ENCODE data around the gene DNAH17. TPM values are rescaled to one million over a fixed set of nuclear protein-coding genes. Genes with fewer than 3 reads are reported as not detected.

The DNAH17 gene
- total RNA-seq, 1 experiment from 2014 or later, result 0.69 TPM

DNA sequence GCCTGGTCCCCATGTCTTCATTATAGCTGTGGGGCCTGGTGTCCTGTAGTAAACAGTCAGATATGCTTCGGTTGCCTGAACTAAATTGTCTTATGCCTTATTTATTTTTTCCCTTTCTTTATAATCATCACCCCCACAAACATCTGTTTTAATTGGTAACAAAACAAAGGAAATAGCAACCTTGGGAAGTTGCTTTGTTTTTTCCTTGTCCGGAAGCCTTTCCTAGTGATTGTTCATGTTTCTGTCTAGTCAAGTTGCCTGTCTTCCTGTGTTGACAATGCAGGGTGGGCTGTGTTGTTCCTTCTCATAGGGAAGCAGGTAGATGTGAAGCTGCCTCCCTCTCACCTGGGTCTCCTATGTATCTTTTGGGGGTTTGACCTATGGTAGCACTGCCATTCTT, 182.0 kb downstream of the DNAH17 start:
- Histone ChIP-seq H2AFZ (ENCODE audit: low read depth, low read length, poor library complexity, severe bottlenecking) (no peak overlapping the region), H3K9me2 (ENCODE audit: insufficient read depth) (no peaks in the 10 kb centered on the region), H3K4me3 (replicated peaks in 1 of 2; ENCODE audit: low read depth in 1 of 2, low read length in 2 of 2) (no peak overlapping the region), H3K79me2 (ENCODE audit: insufficient read depth, low read length) (peaks cover 73% of the 10 kb centered on the region), H3K36me3 (ENCODE audit: control insufficient read depth in 1 of 2, insufficient read depth in 2 of 2, low read length in 2 of 2) (peaks cover 25 to 55% of the 10 kb centered on the region in 2 experiments; a peak in 2 of 4 replicates), H3K9ac (ENCODE audit: low read length) (no peak overlapping the region), H3K27ac (ENCODE audit: low read depth, low read length) (no peak overlapping the region), H3K4me1 (ENCODE audit: control insufficient read depth in 1 of 2, insufficient read depth in 2 of 2, low read length in 2 of 2) (peaks cover 13 to 25% of the 10 kb centered on the region in 2 experiments), H3K9me3 (ENCODE audit: control insufficient read depth in 1 of 2, insufficient read depth in 1 of 2, low read depth in 1 of 2, low read length in 2 of 2) (no peaks in the 10 kb centered on the region), H3K4me2 (ENCODE audit: low read length) (no peak overlapping the region), H4K20me1 (ENCODE audit: insufficient read depth) (peaks cover 3% of the 10 kb centered on the region; the same call in 1 of the 2 replicates), H3K27me3 (ENCODE audit: insufficient read depth, low read length) (no peaks in the 10 kb centered on the region)
- POLR2A ChIA-PET, result no interaction called here
- DNase-seq (ENCODE audit: low read depth, low spot score) (no peak), ATAC-seq (no peak)
- RAD21 ChIA-PET (ENCODE audit: low non-redundant PET in 1 of 2, low total read pairs in 2 of 2, uncharacterized antibody in 2 of 2, unreplicated experiment in 2 of 2), result no interaction called here
- TF ChIP-seq EZH2 (IDR thresholded peaks at IDR 0.05) (no peak), SP1 (IDR thresholded peaks at IDR 0.05; ENCODE audit: low read depth) (no peak), POLR2AphosphoS5 (IDR thresholded peaks at IDR 0.05; ENCODE audit: low read depth, low read length) (no peak), TCF7L2 (IDR thresholded peaks at IDR 0.05; ENCODE audit: borderline replicate concordance, extremely low read depth, insufficient read depth, insufficient read length) (no peak), EZH2phosphoT487 (IDR thresholded peaks at IDR 0.05; ENCODE audit: borderline replicate concordance) (no peak)
- TF ChIP-seq, protein P1, sequence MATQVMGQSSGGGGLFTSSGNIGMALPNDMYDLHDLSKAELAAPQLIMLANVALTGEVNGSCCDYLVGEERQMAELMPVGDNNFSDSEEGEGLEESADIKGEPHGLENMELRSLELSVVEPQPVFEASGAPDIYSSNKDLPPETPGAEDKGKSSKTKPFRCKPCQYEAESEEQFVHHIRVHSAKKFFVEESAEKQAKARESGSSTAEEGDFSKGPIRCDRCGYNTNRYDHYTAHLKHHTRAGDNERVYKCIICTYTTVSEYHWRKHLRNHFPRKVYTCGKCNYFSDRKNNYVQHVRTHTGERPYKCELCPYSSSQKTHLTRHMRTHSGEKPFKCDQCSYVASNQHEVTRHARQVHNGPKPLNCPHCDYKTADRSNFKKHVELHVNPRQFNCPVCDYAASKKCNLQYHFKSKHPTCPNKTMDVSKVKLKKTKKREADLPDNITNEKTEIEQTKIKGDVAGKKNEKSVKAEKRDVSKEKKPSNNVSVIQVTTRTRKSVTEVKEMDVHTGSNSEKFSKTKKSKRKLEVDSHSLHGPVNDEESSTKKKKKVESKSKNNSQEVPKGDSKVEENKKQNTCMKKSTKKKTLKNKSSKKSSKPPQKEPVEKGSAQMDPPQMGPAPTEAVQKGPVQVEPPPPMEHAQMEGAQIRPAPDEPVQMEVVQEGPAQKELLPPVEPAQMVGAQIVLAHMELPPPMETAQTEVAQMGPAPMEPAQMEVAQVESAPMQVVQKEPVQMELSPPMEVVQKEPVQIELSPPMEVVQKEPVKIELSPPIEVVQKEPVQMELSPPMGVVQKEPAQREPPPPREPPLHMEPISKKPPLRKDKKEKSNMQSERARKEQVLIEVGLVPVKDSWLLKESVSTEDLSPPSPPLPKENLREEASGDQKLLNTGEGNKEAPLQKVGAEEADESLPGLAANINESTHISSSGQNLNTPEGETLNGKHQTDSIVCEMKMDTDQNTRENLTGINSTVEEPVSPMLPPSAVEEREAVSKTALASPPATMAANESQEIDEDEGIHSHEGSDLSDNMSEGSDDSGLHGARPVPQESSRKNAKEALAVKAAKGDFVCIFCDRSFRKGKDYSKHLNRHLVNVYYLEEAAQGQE (IDR thresholded peaks at IDR 0.05; ENCODE audit: low read depth), result no peak
- CTCF ChIA-PET, result no interaction called here
- intact Hi-C loops (cut with micrococcal nuclease), result no loop called here
- BruUV-seq (replicated peaks), result no TSS peak

Data from HCT116 (cell line).